ENCODE results near the gene PSPN. TPM values are rescaled to one million over a fixed set of nuclear protein-coding genes. Genes with fewer than 3 reads are reported as not detected.

PSPN gene
- total and polyA plus RNA-seq, 9 of the 15 experiments (the other 6 are each of a cell fraction or from before 2014, with no cell fraction given), result 0.21 to 1.1 (median 0.58) TPM

DNA sequence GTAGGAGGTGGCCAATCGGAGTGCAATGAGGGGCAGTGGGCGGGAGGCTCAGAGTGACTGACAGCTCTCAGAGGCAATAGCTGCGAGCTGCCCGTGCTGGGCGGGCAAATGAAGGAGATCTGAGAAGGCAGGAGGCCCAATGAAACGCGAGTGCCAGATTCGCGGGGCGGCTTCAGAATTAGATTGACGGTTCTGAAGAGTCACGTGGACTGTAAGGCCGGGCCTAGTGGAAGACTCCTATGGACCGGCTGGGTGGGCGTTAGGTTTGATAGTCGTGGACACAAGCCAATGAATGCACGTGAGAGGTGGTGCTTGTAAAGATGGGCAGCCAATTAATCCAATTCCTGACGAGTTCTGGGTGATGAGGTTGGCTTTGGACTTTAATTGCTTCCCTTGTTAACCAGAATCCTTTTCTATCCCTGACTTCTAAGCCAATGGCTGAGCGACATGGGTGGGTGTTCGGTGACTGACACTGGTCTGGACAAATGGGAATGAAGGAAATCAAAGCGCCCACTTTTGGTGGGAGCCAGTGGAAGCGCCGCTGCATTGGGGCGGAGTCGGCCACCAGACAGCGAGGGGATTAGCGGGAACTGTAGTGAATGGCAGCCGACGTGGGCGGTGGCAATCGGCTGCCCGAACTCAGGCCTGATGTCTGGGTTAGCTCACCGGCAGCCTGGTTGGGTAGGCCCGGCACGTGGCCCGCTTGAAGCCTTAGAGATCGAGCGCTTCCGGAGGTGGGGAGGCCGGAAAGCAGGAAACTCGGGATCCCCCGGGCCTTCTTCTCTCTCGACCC, 49.4 kb upstream of the PSPN start (continued):
- TF ChIP-seq CREB1 (IDR thresholded peaks at IDR 0.05) (no peak; the same call in 1 of the 2 replicates), CREB1 (CRISPR knock-in tag; IDR thresholded peaks at IDR 0.05) (peak; percentile 73), SAFB2 (IDR thresholded peaks at IDR 0.05; ENCODE audit: borderline replicate concordance, low read depth, low read length, severe bottlenecking) (no peak), PHTF2 (CRISPR knock-in tag; IDR thresholded peaks at IDR 0.05) (no peak), IRF2 (CRISPR knock-in tag; IDR thresholded peaks at IDR 0.05) (no peak), HEY1 (CRISPR knock-in tag; IDR thresholded peaks at IDR 0.05; ENCODE audit: borderline replicate concordance) (no peak), ZKSCAN8 (CRISPR knock-in tag; IDR thresholded peaks at IDR 0.05) (no peak), SMARCA5 (IDR thresholded peaks at IDR 0.05) (no peak), NBN (IDR thresholded peaks at IDR 0.05; ENCODE audit: low read depth) (no peak), ZNF224 (CRISPR knock-in tag; IDR thresholded peaks at IDR 0.05) (peak; percentile 82; the same call in 1 of the 2 replicates), RBBP5 (IDR thresholded peaks at IDR 0.05; ENCODE audit: borderline replicate concordance, insufficient read depth, low read length, poor library complexity, severe bottlenecking) (peak; percentile 54), STAG1 (CRISPR knock-in tag; IDR thresholded peaks at IDR 0.05; ENCODE audit: borderline replicate concordance) (no peak), ETV1 (tag; conservative IDR thresholded peaks at IDR 0.05; ENCODE audit: low read depth) (peak; percentile 85), SIX5 (IDR thresholded peaks at IDR 0.05; ENCODE audit: borderline replicate concordance in 1 of 2, insufficient read depth in 1 of 2, low read depth in 1 of 2, low read length in 2 of 2) (0 out of 4 replicates have a peak, but pooled peaks of 1 of the 2 experiments have one; percentile 26)
- TF ChIP-seq, protein P1, sequence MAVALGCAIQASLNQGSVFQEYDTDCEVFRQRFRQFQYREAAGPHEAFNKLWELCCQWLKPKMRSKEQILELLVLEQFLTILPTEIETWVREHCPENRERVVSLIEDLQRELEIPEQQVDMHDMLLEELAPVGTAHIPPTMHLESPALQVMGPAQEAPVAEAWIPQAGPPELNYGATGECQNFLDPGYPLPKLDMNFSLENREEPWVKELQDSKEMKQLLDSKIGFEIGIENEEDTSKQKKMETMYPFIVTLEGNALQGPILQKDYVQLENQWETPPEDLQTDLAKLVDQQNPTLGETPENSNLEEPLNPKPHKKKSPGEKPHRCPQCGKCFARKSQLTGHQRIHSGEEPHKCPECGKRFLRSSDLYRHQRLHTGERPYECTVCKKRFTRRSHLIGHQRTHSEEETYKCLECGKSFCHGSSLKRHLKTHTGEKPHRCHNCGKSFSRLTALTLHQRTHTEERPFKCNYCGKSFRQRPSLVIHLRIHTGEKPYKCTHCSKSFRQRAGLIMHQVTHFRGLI (CRISPR knock-in tag; IDR thresholded peaks at IDR 0.05), result peak; percentile 48; the same call in 1 of the 2 replicates
- TF ChIP-seq, protein P2, sequence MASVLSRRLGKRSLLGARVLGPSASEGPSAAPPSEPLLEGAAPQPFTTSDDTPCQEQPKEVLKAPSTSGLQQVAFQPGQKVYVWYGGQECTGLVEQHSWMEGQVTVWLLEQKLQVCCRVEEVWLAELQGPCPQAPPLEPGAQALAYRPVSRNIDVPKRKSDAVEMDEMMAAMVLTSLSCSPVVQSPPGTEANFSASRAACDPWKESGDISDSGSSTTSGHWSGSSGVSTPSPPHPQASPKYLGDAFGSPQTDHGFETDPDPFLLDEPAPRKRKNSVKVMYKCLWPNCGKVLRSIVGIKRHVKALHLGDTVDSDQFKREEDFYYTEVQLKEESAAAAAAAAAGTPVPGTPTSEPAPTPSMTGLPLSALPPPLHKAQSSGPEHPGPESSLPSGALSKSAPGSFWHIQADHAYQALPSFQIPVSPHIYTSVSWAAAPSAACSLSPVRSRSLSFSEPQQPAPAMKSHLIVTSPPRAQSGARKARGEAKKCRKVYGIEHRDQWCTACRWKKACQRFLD (CRISPR knock-in tag; IDR thresholded peaks at IDR 0.05), result peak; percentile 96
- TF ChIP-seq, protein P3, sequence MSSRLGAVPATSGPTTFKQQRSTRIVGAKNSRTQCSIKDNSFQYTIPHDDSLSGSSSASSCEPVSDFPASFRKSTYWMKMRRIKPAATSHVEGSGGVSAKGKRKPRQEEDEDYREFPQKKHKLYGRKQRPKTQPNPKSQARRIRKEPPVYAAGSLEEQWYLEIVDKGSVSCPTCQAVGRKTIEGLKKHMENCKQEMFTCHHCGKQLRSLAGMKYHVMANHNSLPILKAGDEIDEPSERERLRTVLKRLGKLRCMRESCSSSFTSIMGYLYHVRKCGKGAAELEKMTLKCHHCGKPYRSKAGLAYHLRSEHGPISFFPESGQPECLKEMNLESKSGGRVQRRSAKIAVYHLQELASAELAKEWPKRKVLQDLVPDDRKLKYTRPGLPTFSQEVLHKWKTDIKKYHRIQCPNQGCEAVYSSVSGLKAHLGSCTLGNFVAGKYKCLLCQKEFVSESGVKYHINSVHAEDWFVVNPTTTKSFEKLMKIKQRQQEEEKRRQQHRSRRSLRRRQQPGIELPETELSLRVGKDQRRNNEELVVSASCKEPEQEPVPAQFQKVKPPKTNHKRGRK (tag; IDR thresholded peaks at IDR 0.05), result no peak
- TF ChIP-seq, protein P4, sequence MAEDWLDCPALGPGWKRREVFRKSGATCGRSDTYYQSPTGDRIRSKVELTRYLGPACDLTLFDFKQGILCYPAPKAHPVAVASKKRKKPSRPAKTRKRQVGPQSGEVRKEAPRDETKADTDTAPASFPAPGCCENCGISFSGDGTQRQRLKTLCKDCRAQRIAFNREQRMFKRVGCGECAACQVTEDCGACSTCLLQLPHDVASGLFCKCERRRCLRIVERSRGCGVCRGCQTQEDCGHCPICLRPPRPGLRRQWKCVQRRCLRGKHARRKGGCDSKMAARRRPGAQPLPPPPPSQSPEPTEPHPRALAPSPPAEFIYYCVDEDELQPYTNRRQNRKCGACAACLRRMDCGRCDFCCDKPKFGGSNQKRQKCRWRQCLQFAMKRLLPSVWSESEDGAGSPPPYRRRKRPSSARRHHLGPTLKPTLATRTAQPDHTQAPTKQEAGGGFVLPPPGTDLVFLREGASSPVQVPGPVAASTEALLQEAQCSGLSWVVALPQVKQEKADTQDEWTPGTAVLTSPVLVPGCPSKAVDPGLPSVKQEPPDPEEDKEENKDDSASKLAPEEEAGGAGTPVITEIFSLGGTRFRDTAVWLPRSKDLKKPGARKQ (CRISPR knock-in tag; IDR thresholded peaks at IDR 0.05), result no peak
- TF ChIP-seq, protein P5, sequence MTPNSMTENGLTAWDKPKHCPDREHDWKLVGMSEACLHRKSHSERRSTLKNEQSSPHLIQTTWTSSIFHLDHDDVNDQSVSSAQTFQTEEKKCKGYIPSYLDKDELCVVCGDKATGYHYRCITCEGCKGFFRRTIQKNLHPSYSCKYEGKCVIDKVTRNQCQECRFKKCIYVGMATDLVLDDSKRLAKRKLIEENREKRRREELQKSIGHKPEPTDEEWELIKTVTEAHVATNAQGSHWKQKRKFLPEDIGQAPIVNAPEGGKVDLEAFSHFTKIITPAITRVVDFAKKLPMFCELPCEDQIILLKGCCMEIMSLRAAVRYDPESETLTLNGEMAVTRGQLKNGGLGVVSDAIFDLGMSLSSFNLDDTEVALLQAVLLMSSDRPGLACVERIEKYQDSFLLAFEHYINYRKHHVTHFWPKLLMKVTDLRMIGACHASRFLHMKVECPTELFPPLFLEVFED (CRISPR knock-in tag; conservative IDR thresholded peaks at IDR 0.05), result peak; percentile 64; the same call in 1 of the 2 replicates
